GM13976 (cell line): ENCODE data around the gene SLC16A10.
"Not testable (repeated sequence)": the region's sequence is repeated elsewhere in the genome, so short reads cannot be mapped to it uniquely, and the experiment has no call there.

ENCODE experiments used
- DNase-seq: peaks from one replicate; pipeline ENCODE4 v3.0.0; 2012; ENCODE audit warnings: low spot score
- in situ Hi-C: fragments of 300-500 bp; cut with MboI; formaldehyde crosslinking; loops from one replicate; pipeline ENCODE4 v1.12.0; 2022; ENCODE audit warnings: low sequenced_read_pairs, mixed read lengths, inconsistent platforms; ENCODE audit not compliant: unreplicated experiment
- TF ChIP-seq, protein P1 (sequence below): IDR thresholded peaks from 2 replicates; pipeline ENCODE4 v1.5.1; 2012; ENCODE audit warnings: borderline replicate concordance, mild to moderate bottlenecking; ENCODE audit not compliant: insufficient read depth; ENCODE audit errors: extremely low read depth, missing control alignments, control extremely low read depth

SLC16A10 gene

DNA sequence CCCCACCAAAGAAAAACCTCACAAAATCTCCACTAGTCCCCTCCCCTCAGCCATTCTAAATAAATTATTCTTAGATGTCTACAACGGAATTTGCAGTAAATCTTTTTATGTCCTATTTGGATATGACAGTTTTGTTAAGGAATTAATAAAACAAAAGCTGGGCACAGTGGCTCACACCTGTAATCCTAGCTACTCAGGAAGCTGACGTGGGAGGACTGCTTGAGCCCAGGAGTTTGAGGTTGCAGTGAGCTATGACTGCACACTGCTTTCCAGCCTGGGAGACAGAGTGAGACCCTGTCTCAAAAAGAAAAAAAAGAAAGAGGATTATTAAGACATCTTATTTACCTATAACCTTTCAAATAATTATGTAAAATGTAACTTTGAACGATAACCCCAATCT is 165.4 kb downstream of the SLC16A10 start:
- in situ Hi-C loops = loop anchor here (10.0 to 25.0 kb wide), 2 partner anchors 392 to 785 kb away; no protein-coding TSS in a partner anchor
- TF ChIP-seq, protein P1, sequence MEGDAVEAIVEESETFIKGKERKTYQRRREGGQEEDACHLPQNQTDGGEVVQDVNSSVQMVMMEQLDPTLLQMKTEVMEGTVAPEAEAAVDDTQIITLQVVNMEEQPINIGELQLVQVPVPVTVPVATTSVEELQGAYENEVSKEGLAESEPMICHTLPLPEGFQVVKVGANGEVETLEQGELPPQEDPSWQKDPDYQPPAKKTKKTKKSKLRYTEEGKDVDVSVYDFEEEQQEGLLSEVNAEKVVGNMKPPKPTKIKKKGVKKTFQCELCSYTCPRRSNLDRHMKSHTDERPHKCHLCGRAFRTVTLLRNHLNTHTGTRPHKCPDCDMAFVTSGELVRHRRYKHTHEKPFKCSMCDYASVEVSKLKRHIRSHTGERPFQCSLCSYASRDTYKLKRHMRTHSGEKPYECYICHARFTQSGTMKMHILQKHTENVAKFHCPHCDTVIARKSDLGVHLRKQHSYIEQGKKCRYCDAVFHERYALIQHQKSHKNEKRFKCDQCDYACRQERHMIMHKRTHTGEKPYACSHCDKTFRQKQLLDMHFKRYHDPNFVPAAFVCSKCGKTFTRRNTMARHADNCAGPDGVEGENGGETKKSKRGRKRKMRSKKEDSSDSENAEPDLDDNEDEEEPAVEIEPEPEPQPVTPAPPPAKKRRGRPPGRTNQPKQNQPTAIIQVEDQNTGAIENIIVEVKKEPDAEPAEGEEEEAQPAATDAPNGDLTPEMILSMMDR = no peak
- DNase-seq = no peak

DNA sequence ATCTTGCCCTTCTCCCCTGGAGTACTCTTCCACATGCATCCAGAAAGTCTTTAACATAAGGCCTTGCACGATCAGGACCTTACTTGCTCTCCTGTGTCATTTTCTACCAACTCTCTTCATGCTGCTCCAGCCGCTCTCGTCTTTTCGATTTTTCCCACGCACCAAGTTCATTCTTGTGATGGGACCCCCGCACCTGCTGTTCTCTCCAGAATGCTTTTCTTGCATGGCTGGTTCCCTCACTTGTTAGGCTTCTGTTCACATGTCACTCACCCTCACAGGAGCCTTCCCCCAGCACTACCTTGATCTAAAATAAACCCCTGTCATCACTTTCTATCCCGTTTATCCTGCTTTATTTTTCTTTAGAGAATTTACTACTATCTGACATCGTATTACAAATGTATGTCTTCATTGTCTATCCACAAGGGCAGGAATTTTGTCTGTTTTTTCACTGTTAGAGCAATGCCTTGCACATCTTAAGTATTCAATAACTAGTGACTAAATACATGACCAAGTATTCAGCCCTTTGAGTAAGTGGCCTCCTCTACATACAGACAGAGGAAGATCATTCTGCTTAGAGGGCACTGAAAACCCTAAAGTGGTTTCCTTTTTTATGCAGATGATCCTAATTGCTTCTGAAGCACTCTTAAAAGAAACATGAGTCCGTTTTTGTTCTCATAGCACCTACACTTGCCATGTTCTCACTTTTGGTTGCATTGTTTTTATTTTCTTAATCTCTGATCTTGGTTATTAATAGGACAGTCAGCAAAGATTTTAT is 166.9 kb downstream of the SLC16A10 start:
- TF ChIP-seq, protein P1 = no peak
- no peak for DNase-seq
- in situ Hi-C loops = loop anchor here (10.0 to 25.0 kb wide), 2 partner anchors 391 to 783 kb away; no protein-coding TSS in a partner anchor

DNA sequence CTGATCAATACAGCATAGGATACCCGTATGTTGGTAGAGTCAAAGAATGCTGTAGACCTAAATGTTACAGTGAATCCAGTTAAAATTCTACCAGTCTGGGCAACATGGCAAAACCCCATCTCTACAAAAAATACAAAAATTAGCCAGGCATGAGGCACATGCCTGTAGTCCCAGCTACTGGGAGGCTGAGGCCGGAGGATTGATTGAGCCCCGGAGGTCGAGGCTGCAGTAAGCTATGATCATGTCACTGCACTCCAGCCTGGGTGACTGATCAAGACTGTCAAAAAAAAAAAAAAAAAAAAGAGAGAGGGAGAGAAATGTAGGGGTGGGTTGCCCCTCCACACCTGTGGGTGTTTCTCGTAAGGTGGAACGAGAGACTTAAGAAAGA is 167.5 kb downstream of the SLC16A10 start:
- TF ChIP-seq, protein P1 = no peak
- in situ Hi-C loops = loop anchor here (10.0 to 25.0 kb wide), 2 partner anchors 390 to 783 kb away; no protein-coding TSS in a partner anchor
- DNase-seq = no peak

DNA sequence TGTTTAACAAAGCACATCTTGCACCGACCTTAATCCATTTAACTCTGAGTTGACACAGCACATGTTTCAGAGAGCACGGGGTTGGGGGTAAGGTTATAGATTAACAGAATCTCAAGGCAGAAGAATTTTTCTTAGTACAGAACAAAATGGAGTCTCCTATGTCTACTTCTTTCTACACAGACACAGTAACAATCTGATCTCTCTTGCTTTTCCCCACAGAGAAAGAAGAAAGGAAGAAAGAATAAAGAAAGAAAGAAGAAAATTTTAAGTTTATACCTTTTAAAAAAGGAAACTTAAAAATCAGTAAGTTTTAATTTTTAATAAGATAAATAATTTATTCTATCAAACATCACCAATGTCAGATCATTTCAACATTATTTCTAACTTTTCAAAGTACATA is 168.5 kb downstream of the SLC16A10 start:
- in situ Hi-C loops = loop anchor here (10.0 to 25.0 kb wide), 2 partner anchors 389 to 781 kb away; no protein-coding TSS in a partner anchor
- DNase-seq = not testable (repeated sequence)

DNA sequence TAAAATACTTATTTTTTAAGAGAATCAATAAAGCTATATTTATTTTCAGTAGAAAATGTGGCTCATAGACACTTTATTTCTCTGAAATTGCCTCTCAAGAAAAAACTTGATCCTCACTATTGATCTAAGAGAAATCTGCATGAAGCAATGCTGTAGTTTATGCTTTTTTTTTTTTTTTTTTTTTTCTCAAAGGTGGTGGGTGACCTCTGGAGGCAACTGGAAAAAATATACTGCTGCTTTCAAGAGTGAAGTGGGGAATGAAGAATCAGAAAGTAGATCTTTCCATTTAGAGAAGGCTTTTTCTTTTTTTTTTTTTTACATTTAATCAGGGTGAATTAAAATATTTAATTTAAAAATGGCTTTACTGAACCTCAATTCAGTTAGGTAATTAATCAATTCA is 169.3 kb downstream of the SLC16A10 start:
- DNase-seq = no peak
- TF ChIP-seq, protein P1 = no peak
- in situ Hi-C loops = loop anchor here (10.0 to 25.0 kb wide), 2 partner anchors 388 to 781 kb away; no protein-coding TSS in a partner anchor

DNA sequence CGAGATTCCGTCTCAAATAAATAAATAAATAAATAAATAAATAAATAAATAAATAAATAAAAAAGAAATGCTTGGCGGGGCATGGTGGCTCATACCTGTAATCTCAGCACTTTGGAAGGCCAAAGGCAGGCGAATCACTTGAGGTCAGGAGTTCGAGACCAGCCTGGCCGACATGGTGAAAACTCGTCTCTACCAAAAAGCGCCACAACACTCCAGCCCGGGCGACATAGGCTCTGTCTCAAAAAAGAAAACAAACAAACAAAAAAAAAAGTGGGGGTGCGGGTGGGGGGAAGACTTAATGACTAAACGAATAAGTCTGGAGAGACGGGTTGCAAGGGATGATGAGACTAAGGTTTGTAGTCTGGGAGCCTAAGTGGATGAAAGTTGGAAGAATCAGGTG is 170.7 kb downstream of the SLC16A10 start:
- DNase-seq = no peak
- TF ChIP-seq, protein P1 = no peak
- in situ Hi-C loops = loop anchor here (10.0 to 25.0 kb wide), 2 partner anchors 387 to 779 kb away; no protein-coding TSS in a partner anchor

DNA sequence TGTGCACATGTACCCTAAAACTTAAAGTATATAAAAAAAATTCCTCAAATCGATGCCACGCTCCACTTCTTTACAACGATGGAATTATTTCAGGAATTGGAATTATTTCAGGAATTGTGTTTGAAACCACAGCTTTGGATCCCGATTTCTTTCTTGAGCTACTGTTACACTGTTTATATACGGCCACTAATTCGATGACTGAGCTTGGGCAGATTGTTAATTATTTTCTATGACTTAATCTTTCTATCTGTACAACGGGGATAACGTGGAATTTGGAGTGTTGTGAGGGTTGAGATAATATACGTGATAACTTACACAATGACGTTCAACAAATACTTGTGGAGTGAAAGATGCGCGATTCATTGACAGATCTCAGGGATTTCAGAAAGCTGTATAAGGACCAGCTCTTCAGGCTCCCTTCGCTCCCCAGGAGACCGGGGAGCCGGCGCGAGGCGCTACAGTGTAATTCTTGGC is 171.3 kb downstream of the SLC16A10 start:
- in situ Hi-C loops = loop anchor here (10.0 to 25.0 kb wide), 2 partner anchors 386 to 779 kb away; no protein-coding TSS in a partner anchor
- no peak for DNase-seq
- TF ChIP-seq, protein P1 = no peak
